ENCODE data around the gene DNAJA4.

The DNAJA4 gene

GRCh38 chr15:78225783-78226541 is 38.4 kb upstream of the DNAJA4 start:
- peak; percentile 60 for DNase-seq (ENCODE audit: low spot score)

GRCh38 chr15:78228356-78228996 is 35.9 kb upstream of the DNAJA4 start:
- no peak for TF ChIP-seq CTCF (IDR thresholded peaks at IDR 0.05; ENCODE audit: extremely low read depth, missing control alignments)
- DNase-seq (ENCODE audit: low spot score): no peak

More at GRCh38 chr15:78225783-78226541, 38.4 kb upstream of the DNAJA4 start:
- no peak for TF ChIP-seq CTCF (IDR thresholded peaks at IDR 0.05; ENCODE audit: extremely low read depth, missing control alignments)

DNA sequence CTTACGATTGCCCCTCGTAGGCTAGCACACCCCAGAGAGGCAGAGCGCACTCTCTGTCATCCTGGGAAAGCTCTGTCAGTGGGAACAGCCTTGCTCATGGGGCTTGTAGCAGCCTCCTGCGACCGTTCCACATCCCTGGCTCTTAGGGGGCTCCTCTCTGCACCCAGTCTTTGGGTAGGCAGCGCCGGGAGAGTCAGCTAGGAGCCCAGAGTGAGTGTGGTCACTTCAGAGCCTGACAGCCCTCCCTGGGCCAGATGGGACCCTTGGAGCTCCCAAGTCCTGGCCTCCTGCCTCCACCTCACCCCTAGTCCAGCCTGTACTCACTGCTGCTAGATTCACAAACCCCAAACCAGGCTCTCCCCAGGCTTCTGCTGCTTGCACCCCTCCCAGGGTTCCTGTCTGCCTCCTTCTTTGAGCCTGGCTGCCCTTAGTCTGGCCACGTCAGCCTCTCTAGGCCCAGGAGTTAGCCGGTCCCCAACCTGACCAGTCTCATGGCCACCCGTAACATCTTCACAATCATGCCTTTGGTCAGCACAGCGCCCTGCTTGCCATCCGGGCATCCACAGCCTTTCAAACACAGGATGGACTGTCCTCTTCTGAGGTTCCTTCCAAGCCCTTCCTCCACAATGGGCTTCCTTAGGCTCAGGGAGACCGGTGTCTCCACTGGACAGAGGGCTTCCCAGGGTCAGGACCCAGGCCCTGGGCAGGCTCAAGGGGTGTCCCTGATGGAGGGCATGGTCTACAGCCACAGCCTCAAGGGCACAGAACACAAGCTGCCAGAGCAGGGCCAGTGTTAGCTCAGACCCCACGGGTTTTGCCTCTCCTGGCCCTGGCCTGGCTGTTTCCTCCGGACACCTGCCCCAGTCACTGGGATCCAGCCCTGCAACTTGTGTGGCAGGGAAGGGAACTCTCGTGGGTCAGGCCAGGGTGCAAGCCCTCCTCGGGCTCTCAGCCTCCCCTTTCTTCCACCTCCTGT is 34.6 kb upstream of the DNAJA4 start:
- no peak for DNase-seq (ENCODE audit: low spot score)
- no peak for TF ChIP-seq CTCF (IDR thresholded peaks at IDR 0.05; ENCODE audit: extremely low read depth, missing control alignments)

GRCh38 chr15:78232951-78233350 is 31.4 kb upstream of the DNAJA4 start:
- DNase-seq (ENCODE audit: low spot score): no peak
- TF ChIP-seq CTCF (IDR thresholded peaks at IDR 0.05; ENCODE audit: extremely low read depth, missing control alignments): no peak

DNA sequence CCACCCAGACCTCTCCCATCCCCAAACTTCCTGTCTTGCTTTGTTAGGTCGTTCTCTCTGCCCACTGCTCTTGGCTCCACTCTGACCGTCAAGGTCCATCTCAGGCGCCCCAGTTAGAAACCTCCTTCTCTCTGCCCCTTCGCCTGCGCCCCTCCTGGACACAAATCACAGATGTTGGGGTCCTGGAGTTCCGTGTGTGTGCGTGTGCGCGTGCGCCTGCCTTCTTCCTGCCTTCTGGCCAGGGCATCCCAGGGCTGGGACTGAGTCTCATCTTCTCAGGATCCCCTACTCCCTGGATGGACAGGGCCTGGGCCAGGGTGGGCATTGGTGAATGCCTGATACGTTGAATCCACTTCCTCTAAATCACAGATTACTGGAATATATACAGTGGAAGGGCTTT is 30.9 kb upstream of the DNAJA4 start:
- no peak for DNase-seq (ENCODE audit: low spot score)
- no peak for TF ChIP-seq CTCF (IDR thresholded peaks at IDR 0.05; ENCODE audit: extremely low read depth, missing control alignments)

DNA sequence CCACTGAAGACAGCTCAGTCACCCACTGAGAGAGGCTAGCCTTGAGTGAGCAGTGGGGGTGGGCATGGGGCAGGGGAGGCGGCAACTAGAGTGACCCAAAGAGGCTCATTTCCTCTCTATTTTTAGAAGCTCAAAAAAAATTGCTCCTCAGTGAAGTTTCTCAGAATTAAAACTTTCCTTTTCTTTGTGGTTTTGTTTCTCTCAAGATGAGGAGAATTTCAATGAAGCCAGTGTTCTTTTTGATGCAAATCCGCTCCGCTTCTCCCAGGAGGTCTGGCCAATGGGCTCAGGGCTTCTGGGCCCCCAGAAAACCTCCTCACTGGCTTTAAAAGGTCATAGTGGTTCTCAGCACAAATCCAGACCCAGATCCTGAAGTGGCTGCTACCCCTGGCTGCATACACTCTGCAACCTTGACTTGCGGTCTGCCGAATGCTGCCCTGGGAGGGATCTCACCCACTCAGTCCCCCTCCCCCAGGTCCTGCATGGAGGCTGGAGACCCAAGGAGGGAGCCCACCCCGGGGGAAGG is 29.8 kb upstream of the DNAJA4 start, which contains the start of gene ACSBG1:
Gene ACSBG1 (minus strand): TSS at position 51 of the 526 bp plus-strand sequence. CDS start 64 bp downstream, outside the sequence.
- no peak for TF ChIP-seq CTCF (IDR thresholded peaks at IDR 0.05; ENCODE audit: extremely low read depth, missing control alignments)
- no peak for DNase-seq (ENCODE audit: low spot score)
